Ramos (cell line): ENCODE data around the gene LRIG3.
"Not testable (repeated sequence)": the region's sequence is repeated elsewhere in the genome, so short reads cannot be mapped to it uniquely, and the experiment has no call there.

Source experiments
- in situ Hi-C: fragments of 300-500 bp; cut with MboI; formaldehyde crosslinking; loops from one replicate; pipeline ENCODE4 v1.14.3; 2022; ENCODE audit warnings: low sequenced_read_pairs; ENCODE audit not compliant: unreplicated experiment

The LRIG3 gene

GRCh38 chr12:58907391-58907790, 12.9 kb downstream of the LRIG3 start:
- in situ Hi-C loops = no loop called here

GRCh38 chr12:58906917-58907316, 13.4 kb downstream of the LRIG3 start:
- in situ Hi-C loops = no loop called here

- in situ Hi-C loops = no loop called here
Observed at GRCh38 chr12:58905422-58905821, 14.9 kb downstream of the LRIG3 start.

- in situ Hi-C loops = not testable (repeated sequence)
Observed at GRCh38 chr12:58902726-58903125, 17.6 kb downstream of the LRIG3 start.

- in situ Hi-C loops = no loop called here
Observed at GRCh38 chr12:58901664-58902063, 18.6 kb downstream of the LRIG3 start.

GRCh38 chr12:58897969-58898368, 22.3 kb downstream of the LRIG3 start:
- in situ Hi-C loops = no loop called here

GRCh38 chr12:58896278-58896677, 24.0 kb downstream of the LRIG3 start:
- in situ Hi-C loops = no loop called here

- in situ Hi-C loops = no loop called here
Observed at GRCh38 chr12:58895053-58895452, 25.3 kb downstream of the LRIG3 start.

- in situ Hi-C loops = no loop called here
Observed at GRCh38 chr12:58894040-58894439, 26.3 kb downstream of the LRIG3 start.

GRCh38 chr12:58893495-58893894, 26.8 kb downstream of the LRIG3 start:
- in situ Hi-C loops = no loop called here

GRCh38 chr12:58889557-58889956, 30.7 kb downstream of the LRIG3 start:
- in situ Hi-C loops = no loop called here

- in situ Hi-C loops = no loop called here
Observed at GRCh38 chr12:58888131-58888783, 32.0 kb downstream of the LRIG3 start.

- in situ Hi-C loops = no loop called here
Observed at GRCh38 chr12:58887068-58887467, 33.2 kb downstream of the LRIG3 start.

- in situ Hi-C loops = no loop called here
Observed at GRCh38 chr12:58886474-58886873, 33.8 kb downstream of the LRIG3 start.

GRCh38 chr12:58884916-58885315, 35.4 kb downstream of the LRIG3 start:
- in situ Hi-C loops = no loop called here

- in situ Hi-C loops = no loop called here
Observed at GRCh38 chr12:58883576-58884334, 36.5 kb downstream of the LRIG3 start.

GRCh38 chr12:58882826-58883225, 37.5 kb downstream of the LRIG3 start:
- in situ Hi-C loops = no loop called here

- in situ Hi-C loops = no loop called here
Observed at GRCh38 chr12:58881816-58882215, 38.5 kb downstream of the LRIG3 start.

GRCh38 chr12:58880639-58881038, 39.7 kb downstream of the LRIG3 start:
- in situ Hi-C loops = no loop called here

GRCh38 chr12:58877243-58877743, 43.0 kb downstream of the LRIG3 start:
- in situ Hi-C loops = no loop called here

- in situ Hi-C loops = no loop called here
Observed at GRCh38 chr12:58873496-58873895, 46.8 kb downstream of the LRIG3 start.

- in situ Hi-C loops = no loop called here
Observed at GRCh38 chr12:58871556-58871955, 48.7 kb downstream of the LRIG3 start.
